WERI-Rb-1 (cell line): Measurements from ENCODE around the gene PCGF2.

ENCODE experiments used
- DNase-seq: peaks from one replicate; pipeline ENCODE4 v3.0.0-alpha.2; 2020
- H3K27ac ChIP-seq: fragments of 250-450 bp; sonication (Bioruptor Pico); 2 replicates; pipeline ENCODE4 v1.5.1; 2020; ENCODE audit warnings: mild to moderate bottlenecking, moderate library complexity
- H3K27me3 ChIP-seq: fragments of 250-450 bp; sonication (Bioruptor Pico); 2 replicates; pipeline ENCODE4 v1.5.1; 2021; ENCODE audit warnings: mild to moderate bottlenecking, low read depth, moderate library complexity; ENCODE audit not compliant: insufficient read depth, severe bottlenecking
- H3K36me3 ChIP-seq: fragments of 250-450 bp; sonication (Bioruptor Pico); 2 replicates; pipeline ENCODE4 v1.5.1; 2020; ENCODE audit warnings: mild to moderate bottlenecking, moderate library complexity
- H3K4me3 ChIP-seq: 2 replicates; pipeline ENCODE4 v1.5.1; 2011; ENCODE audit warnings: low read depth, mild to moderate bottlenecking, control low read depth, low read length
- H3K9me3 ChIP-seq: fragments of 250-450 bp; sonication (Bioruptor Pico); 2 replicates; pipeline ENCODE4 v1.5.1; 2021; ENCODE audit warnings: mild to moderate bottlenecking, moderate library complexity; ENCODE audit not compliant: severe bottlenecking
- TF ChIP-seq, protein P1 (sequence below): IDR thresholded peaks from 2 replicates; pipeline ENCODE4 v1.5.1; 2011; ENCODE audit warnings: low read depth, mild to moderate bottlenecking, control low read depth, inconsistent platforms, low read length

Gene PCGF2

DNA sequence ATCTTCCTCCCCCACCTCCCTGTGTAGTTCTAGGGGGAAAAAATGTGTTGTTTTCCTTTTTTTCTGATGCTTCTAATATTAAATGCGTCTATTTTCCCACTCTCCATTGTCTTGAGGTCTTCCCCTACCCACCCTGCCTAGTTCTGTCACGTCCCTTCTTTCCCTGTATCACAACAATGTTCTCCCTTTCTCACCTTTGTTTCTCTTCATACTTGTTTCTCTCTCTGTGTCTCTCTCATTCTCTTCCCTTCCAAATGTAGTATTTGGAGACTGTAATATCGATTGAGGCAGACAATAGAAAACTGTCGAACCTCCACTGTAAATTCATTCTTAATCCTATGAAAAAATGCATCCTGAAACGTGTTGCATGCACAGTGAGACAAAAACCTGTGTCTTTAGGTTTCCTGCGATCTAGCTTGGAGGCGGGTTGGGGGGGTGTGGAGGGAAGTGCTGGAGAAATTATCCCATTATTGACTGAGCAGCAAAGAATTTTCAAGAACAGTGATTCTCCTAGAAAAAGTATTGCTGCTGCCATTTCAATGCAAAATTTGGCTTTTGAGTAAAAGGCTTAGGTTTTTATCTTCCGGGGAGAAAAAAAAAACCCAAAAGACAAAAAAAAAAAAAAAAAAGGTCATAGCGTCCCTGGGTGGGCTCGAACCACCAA is 3.1 kb upstream of the PCGF2 start:
- Histone ChIP-seq H3K36me3 (peaks cover 32% of the 10 kb centered on the region), H3K4me3 (peak overlapping the region; percentile 92), H3K9me3 (no peaks in the 10 kb centered on the region), H3K27me3 (no peaks in the 10 kb centered on the region), H3K27ac (peak overlapping the region; percentile 25)
- peak; percentile 43 for DNase-seq
- TF ChIP-seq, protein P1, sequence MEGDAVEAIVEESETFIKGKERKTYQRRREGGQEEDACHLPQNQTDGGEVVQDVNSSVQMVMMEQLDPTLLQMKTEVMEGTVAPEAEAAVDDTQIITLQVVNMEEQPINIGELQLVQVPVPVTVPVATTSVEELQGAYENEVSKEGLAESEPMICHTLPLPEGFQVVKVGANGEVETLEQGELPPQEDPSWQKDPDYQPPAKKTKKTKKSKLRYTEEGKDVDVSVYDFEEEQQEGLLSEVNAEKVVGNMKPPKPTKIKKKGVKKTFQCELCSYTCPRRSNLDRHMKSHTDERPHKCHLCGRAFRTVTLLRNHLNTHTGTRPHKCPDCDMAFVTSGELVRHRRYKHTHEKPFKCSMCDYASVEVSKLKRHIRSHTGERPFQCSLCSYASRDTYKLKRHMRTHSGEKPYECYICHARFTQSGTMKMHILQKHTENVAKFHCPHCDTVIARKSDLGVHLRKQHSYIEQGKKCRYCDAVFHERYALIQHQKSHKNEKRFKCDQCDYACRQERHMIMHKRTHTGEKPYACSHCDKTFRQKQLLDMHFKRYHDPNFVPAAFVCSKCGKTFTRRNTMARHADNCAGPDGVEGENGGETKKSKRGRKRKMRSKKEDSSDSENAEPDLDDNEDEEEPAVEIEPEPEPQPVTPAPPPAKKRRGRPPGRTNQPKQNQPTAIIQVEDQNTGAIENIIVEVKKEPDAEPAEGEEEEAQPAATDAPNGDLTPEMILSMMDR = no peak

DNA sequence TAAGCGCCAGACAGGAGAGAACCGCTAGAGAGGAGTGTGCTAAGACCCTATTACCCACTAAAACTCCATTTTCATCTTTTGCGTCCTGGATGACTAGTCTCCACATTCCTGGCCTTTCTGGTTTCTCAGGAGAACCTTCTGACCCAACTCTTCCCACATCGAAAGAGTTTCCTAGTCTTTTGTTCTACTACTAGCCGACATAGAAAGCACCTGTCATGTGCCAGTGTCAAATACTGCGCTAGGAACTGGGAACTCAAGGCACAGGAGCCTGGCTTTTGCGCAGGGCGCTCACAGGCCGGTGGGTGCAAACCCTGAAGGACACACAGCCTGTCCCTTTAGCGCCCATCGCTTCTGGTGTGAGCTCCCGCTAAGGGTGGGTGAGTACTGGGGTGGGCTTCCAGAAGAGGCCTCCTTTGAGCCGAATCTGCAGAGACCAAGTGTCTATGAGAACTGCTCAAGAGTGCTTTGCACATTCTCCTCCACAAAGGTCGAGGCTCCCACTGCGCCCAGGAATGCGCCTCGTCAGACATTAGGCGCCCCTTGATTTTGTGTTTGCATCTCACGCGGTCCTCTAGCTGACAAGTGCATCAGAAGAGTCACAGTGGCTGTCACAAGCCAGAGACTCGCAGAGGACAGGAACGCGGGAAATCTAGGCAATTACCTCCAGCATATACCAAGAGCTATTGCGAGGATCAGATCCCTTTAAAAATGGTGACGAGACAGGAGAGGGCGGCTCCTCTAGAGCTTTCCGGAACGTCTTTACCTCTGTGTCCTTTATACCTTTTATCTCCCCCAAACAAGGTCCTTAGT is 2.4 kb upstream of the PCGF2 start:
- DNase-seq = no peak
- H3K27ac ChIP-seq = peak overlapping the region; percentile 87; the same call in 1 of the 2 replicates

DNA sequence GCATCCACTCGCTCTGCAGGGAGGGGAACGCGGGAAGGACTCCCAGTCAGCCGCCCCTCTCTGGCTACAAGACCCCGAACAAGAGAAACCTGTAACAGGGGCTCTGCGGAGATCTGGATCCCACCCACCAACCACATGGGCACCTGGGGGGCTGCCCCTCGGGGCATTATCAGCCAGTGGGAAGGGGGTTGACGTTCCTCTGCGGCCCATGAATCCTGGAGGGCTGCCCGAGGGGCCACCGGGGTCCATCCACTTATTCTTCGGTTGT is 1.8 kb upstream of the PCGF2 start:
- Histone ChIP-seq H3K4me3 (peak overlapping the region; percentile 92), H3K27ac (peak overlapping the region; percentile 87), H3K9me3 (no peaks in the 10 kb centered on the region), H3K36me3 (peaks cover 23% of the 10 kb centered on the region), H3K27me3 (no peaks in the 10 kb centered on the region)
- no peak for DNase-seq
- TF ChIP-seq, protein P1 = no peak

More for the DNA sequence above, 2.4 kb upstream of the PCGF2 start:
- Histone ChIP-seq H3K4me3 (peak overlapping the region; percentile 92), H3K36me3 (peaks cover 25% of the 10 kb centered on the region), H3K27me3 (no peaks in the 10 kb centered on the region), H3K9me3 (no peaks in the 10 kb centered on the region)
- TF ChIP-seq, protein P1 = no peak

DNA sequence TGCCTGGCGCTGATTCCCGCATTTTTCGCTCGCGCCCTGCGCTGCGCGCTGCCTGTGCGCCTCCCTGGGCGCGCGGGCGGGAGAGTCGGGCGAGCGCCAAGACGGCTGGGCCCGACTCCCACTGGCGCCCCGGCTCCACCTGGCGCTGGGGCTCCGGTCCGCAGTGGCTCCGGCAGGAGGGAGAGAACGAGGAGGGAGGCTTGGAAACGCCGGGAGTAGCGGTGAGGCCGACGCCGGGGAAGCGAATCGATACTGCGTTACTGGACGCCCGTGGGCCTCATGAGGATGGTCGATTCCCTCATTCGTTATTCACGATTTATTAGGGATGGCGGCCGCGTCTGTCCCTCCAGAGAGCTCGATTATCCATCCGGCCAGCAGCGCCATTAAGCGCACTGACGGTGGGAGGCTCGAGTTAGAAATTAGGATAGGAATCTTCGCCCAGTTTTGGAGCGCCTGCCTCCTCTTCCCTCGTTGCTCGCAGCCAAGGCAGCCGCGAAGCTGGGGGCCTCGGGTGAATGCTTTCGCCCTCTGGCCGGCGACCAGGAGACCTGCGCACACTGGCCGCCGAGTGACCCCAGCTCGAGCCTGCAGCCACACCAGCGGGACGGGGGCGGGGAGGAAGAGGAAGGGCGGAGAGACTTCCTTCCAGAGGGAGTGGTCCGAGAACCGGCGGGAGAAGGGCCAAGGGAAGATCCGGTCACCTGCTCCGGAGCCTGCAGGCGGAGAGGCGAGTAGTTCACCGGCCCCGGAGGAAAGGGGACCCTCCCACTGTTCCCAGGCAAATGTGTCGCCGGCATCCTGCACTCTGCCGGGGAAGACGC is 1.3 kb upstream of the PCGF2 start:
- peak; percentile 90 for DNase-seq
- Histone ChIP-seq H3K9me3 (no peaks in the 10 kb centered on the region), H3K4me3 (peak overlapping the region; percentile 92), H3K36me3 (peaks cover 18% of the 10 kb centered on the region), H3K27ac (peak overlapping the region; percentile 87), H3K27me3 (no peaks in the 10 kb centered on the region)
- TF ChIP-seq, protein P1 = no peak

DNA sequence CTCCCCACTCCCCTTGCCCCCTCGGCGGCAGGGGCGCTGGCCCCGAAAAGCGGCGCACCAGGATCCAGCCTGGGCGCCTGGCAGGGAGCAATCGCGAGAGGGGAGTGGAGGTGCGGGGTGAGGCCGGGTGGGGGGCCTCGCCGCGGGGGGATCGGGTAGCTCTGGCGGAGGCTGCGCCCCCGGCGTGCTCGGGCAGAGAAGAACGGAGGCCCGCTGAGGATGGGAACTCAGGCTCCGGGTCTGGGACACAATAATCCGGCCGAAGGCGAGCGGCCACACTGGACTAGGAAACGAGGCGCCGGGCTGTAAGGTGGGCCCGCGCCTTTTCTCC is 721 bp upstream of the PCGF2 start:
- Histone ChIP-seq H3K27me3 (no peaks in the 10 kb centered on the region), H3K36me3 (peaks cover 12% of the 10 kb centered on the region), H3K27ac (peak overlapping the region; percentile 87), H3K9me3 (no peaks in the 10 kb centered on the region), H3K4me3 (peak overlapping the region; percentile 92)
- DNase-seq = no peak
- TF ChIP-seq, protein P1 = no peak
